ENCODE data around the gene NCDN.
A peak's percentile ranks its signal among the peaks of the same experiment; 100 is the strongest.
"Not testable (repeated sequence)": the region's sequence is repeated elsewhere in the genome, so short reads cannot be mapped to it uniquely, and the experiment has no call there.

NCDN gene

DNA sequence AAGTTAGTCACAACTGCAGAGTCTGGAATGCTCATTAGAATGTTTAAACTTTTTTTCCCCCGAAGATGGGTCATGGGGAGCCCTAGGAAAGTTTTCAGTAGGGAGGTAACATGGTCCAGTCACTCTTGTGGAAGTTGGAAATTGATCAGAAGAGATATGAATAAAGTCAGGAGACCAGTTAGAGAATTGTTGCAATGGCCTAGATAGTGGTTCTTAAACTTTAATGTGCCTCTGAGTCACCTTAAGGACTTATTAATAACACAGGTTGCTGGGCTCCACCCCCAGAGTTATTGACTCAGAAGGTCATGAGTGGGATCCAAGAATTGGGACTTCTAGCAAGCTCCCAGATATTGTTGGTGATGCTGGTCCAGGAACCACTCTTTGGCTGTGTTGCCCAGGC is 12.3 kb downstream of the NCDN start:
- DNase-seq (ENCODE audit: low spot score) = no peak

GRCh38 chr1:35570589-35571137 is 13.1 kb downstream of the NCDN start:
- no peak for DNase-seq (ENCODE audit: low spot score)

DNA sequence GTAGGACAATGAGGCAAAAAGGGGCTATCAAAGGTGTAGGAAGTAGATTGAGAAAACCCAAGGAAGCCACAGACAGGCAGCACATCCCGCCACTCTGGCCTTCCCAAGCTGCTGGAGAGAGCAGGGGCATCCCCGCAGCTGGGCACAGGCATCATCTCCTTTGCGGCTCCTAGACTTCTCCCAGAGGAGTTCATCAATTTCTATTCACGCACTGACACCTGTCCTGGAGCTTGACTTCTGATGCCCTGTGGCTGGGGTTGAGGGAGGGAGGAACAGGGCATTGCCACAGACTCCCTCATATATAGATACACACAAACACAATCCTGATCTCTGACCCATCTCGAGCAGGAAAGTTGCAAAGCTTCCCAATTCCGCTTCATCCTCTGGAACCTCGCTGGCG is 13.7 kb downstream of the NCDN start:
- no peak for DNase-seq (ENCODE audit: low spot score)

- DNase-seq (ENCODE audit: low spot score) = no peak
Measured at GRCh38 chr1:35572296-35572695, 14.7 kb downstream of the NCDN start.

- peak; percentile 59 for DNase-seq (ENCODE audit: low spot score)
Measured at GRCh38 chr1:35573198-35574124, 15.9 kb downstream of the NCDN start, which contains the start of gene TFAP2E. Gene TFAP2E (plus strand): TSS chr1:35573314. CDS start chr1:35573578, 264 bp downstream.

- DNase-seq (ENCODE audit: low spot score) = no peak
Measured at GRCh38 chr1:35574125-35574654, 16.6 kb downstream of the NCDN start.

GRCh38 chr1:35574655-35575415 is 17.2 kb downstream of the NCDN start:
- DNase-seq (ENCODE audit: low spot score) = no peak

DNA sequence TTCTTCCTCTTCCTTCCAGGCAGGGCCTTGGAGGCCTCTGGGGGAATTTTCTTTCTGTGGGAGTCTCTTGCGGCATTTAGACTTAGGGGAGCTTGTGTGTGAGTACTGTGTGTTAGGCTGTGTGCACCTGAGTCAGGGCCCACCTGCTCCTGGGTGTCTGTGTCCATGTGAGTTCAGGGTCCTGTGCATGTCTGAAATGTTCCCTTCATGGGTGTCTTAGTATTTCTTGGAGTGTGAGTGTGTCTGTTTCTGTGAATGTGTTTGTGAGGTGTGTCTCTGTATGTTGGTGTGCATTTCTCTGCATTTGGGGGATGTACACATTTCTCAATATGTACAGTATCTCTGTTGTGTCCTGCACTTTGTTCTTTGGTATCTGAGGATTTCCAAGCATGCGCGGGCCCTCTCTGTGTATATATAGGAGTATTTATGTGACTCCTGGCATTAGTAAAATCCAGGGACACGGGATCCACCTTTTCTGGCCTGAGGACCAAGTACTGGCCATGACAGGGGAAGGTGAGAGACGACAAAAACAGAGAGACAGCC is 17.9 kb downstream of the NCDN start:
- no peak for DNase-seq (ENCODE audit: low spot score)

GRCh38 chr1:35576061-35576765 is 18.6 kb downstream of the NCDN start:
- DNase-seq (ENCODE audit: low spot score) = no peak

DNA sequence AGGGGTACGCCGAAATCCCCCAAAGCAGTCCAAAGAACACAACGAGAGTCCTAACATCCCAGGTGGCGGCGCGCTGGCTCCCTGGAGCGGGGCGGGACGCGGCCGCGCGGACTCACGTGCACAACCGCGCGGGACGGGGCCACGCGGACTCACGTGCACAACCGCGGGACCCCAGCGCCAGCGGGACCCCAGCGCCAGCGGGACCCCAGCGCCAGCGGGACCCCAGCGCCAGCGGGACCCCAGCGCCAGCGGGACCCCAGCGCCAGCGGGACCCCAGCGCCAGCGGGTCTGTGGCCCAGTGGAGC is 19.1 kb downstream of the NCDN start:
- not testable (repeated sequence) for DNase-seq (ENCODE audit: low spot score)

- DNase-seq (ENCODE audit: low spot score) = no peak
Measured at GRCh38 chr1:35577071-35577998, 19.7 kb downstream of the NCDN start.

- peak; percentile 34 for DNase-seq (ENCODE audit: low spot score)
Measured at GRCh38 chr1:35580949-35581388, 23.4 kb downstream of the NCDN start.

DNA sequence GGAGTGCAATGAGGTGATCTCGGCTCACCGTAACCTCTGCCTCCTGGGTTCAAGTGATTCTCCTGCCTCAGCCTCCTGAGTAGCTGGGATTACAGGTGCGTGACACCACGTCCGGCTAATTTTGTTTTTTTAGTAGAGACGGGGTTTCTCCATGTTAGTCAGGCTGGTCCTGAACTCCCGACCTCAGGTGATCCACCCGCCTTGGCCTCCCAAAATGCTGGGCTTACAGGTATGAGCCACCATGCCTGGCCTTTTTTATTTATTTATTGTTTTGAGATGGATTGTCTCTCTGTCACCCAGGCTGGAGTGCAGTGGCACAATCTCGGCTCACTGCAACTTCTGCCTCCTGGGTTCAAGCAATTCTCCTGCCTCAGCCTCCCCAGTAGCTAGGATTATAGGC is 24.0 kb downstream of the NCDN start:
- DNase-seq (ENCODE audit: low spot score) = not testable (repeated sequence)

DNA sequence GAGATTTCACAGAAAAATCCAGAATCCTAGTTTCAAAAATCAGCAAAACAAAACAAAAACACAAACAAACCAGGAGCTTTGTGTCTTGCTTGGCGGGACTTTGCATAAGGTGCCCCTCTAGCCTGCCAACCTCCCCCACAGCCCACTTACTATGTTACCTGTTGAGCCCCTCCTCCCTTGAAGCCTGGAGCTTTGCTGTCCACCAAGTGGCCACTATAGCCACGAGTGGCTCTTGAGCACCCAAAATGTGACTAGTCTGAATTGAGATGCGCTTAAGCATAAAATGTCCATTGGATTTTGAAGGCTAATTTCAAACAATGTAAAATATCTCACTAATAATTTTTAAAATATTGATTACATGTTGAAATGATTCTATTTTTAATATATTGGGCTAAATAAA is 27.7 kb downstream of the NCDN start:
- no peak for DNase-seq (ENCODE audit: low spot score)

DNA sequence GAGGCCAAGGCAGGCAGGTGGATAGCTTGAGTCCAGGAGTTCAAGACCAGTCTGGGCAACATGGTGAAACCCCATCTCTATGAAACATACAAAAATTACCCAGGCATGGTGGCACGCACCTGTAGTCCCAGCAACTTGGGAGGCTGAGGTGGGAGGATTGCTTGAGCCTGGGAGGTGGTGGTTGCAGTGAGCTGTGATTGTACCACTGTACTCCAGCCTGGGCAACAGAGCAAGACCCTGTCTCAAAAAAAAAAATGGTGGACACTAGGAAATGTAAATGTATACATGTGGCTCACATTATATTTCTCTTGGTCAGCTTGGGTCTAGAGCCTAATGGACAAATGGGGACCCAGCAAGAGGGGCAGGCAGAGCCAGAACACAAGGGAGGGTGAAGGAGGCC is 28.2 kb downstream of the NCDN start:
- DNase-seq (ENCODE audit: low spot score) = not testable (repeated sequence)

GRCh38 chr1:35586808-35587207 is 29.2 kb downstream of the NCDN start:
- DNase-seq (ENCODE audit: low spot score) = no peak

DNA sequence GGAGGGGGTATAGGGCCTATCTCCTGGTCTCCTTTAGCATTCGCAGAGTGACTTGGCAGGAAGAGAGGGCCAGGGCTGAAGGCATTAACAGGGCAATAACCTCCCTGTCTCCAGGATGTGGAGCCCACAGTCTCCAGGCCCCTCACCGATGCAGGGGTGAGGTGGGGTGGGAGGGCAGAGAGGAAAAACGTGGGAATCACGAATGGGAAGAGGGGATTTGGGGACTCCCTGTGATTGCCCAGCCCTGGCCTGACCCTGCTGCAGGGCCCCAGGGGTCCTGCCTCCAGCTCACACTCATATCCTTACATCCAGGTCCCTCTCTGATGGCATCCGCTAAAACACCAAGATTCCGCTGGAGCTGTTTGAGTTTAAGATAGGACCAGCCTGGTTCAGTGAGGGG is 30.1 kb downstream of the NCDN start:
- DNase-seq (ENCODE audit: low spot score) = no peak

DNA sequence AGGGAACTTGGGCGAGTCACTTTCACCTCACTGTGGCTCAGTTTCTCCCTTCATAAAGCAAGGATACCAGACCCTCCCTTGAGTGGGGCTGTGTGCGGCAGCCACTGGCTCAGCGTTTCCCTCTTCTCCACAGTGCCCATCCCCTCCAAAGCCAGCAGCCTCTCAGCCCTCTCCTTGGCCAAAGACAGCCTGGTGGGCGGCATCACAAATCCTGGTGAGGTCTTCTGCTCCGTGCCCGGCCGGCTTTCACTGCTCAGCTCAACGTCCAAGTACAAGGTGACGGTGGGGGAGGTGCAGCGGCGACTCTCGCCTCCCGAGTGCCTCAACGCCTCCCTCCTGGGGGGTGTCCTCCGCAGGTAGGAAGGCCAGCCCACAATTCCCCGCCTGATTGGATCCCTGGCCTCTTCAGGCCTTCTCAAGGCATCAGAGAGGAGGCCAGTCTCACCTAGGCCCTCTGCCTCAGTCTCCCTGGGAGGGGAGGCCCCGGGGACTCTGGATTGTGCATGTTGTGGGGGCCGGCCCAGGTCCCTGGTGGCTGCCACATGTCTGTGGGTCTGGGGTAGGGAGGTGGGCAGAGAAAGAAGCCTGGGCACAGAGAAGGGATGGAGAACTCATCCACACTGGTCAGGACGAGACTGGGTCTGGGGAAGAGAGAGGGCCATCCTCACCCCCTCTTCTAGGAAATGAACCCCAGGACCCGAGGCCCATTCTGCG is 30.8 kb downstream of the NCDN start:
- no peak for DNase-seq (ENCODE audit: low spot score)

- no peak for DNase-seq (ENCODE audit: low spot score)
Measured at GRCh38 chr1:35589516-35590427, 32.2 kb downstream of the NCDN start.
